ENCODE measurements around the gene BLMH.

DNA sequence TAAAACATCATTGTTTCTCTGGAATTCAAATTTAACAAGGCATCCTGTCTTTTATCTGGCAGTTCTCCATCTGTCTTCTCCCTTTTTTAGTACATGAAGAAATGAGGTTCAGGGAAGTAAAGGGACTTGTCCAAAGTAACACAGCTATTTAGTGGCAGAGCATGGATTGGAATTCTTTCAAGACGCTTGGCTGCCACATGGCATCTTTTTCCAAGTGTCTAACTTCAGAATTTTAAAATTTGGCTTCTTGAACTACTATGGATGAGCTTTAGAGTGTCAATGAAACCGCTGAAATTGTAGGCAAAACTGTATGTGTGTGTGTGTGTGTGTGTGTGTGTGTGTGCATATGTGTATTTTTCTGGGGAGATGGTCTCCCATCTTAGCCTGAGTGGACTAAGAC is 47.3 kb upstream of the BLMH start:
- TF ChIP-seq, protein P1, sequence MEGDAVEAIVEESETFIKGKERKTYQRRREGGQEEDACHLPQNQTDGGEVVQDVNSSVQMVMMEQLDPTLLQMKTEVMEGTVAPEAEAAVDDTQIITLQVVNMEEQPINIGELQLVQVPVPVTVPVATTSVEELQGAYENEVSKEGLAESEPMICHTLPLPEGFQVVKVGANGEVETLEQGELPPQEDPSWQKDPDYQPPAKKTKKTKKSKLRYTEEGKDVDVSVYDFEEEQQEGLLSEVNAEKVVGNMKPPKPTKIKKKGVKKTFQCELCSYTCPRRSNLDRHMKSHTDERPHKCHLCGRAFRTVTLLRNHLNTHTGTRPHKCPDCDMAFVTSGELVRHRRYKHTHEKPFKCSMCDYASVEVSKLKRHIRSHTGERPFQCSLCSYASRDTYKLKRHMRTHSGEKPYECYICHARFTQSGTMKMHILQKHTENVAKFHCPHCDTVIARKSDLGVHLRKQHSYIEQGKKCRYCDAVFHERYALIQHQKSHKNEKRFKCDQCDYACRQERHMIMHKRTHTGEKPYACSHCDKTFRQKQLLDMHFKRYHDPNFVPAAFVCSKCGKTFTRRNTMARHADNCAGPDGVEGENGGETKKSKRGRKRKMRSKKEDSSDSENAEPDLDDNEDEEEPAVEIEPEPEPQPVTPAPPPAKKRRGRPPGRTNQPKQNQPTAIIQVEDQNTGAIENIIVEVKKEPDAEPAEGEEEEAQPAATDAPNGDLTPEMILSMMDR (IDR thresholded peaks at IDR 0.05) = no peak
- no peak for TF ChIP-seq EZH2 (IDR thresholded peaks at IDR 0.05; ENCODE audit: borderline replicate concordance, insufficient read depth, low read depth, low read length, poor library complexity, severe bottlenecking)

Data from B cell (primary cell).